ENCODE data around the gene GET3. TPM values are rescaled to one million over a fixed set of nuclear protein-coding genes. Genes with fewer than 3 reads are reported as not detected.

The GET3 gene
- total RNA-seq = 79.1 and 99.4 TPM in 2 replicates

DNA sequence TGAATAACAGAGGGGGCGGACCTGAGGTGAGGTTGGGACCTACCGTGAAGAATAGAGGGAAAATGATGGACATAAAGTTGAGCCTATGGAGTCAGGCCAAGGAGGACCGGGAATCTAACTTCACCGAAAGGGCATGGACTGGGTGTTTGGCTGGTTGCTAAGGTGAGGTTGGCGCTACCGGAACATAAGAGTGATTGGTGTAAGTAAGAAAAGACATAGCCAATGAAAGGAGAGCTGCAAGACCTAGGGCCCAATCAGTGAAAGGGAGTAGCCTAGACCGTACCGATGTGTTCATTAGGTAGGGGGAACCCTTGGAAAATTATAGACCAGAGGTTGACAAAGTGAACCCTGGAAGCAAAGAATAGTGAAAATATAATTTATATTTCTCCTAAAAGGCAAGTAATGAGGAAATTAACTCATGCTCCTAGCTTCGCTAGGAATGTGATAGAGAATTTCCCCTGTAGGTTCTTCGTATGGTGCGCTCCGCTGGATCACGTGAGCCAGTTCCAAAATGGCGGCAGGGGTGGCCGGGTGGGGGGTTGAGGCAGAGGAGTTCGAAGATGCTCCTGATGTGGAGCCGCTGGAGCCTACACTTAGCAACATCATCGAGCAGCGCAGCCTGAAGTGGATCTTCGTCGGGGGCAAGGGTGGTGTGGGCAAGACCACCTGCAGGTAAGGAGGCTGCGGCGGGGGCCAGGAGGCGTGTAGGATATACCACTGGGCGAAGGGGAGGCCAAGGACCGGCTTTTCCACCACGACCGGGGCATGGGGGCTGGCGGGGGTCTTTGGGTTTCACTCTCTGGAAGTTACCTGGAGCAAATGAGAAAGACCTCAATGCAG is at the start of gene GET3:
TSS of gene GET3 (plus strand) at position 503 of the 840 bp plus-strand sequence. CDS start at position 512, 9 bp downstream.

GRCh38 chr19:12696366-12697335 is 40.6 kb upstream of the GET3 start, which contains the start of gene FBXW9:
Gene FBXW9, minus strand, starts transcription at chr19:12696631. Its CDS starts 50 bp downstream, at chr19:12696581.

DNA sequence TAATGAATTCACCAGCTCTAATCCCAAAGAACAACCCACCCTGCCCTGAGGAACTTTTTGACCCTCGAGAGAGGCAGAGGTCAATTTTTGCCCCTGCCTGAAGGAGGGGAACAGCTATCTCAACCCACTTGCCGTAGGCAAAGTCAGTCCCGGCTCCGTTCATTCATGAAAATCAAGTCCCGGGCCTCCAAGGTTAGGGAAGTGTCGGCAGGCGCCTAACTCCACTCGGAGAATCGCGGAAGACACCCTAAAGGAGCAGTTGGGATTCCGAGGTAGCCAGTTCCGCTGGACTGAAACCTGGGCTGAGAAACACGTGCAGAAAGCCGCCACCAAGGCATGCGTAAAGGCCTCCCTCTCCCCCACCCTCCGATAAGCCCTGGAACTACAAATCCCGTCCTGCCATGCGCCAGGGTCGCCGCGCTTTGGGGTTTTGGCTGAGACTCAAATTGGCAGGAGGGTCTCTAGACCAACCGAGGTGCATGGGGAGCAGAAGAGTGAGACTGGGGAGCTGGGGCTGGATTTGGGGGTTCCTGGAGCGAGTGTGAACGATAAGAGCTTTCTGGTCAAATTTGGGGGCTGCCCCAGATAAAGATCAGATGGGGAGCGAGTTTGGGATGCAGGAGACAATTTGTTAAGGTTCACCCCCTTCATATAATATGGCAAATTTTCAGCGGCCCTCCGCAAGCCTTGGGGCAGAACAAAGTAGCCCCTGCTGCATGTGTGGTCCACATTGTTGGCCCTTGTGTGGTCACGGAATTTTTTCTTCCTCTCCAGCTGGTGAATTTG is 13.5 kb upstream of the GET3 start, which contains the start of gene TNPO2:
TSS of gene TNPO2 (minus strand) at position 292 of the 786 bp plus-strand sequence. CDS start 2,955 bp downstream, outside the sequence.

DNA sequence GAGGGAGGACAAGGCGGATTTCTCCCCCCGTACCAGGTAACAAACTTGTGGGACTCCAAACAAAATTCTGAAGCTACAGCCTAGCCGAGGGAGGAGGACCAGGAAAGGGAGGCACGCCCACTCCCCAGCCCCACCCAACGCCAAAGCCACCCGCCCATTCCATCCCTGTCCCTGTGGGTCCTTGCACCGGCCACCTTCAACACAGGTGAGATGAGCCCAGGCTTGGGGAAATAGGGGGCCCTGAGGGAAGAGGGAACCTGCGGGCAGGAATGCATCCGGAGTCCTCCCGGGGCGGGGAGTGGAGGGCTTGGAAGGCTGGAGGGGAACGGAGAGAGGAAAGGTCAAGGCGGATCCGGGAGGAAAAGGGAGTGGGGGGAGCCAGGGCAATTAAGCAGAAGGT is 14.3 kb downstream of the GET3 start, which contains the start of gene BEST2:
TSS of gene BEST2 (plus strand) at position 157 of the 400 bp plus-strand sequence. CDS start 802 bp downstream, outside the sequence.

DNA sequence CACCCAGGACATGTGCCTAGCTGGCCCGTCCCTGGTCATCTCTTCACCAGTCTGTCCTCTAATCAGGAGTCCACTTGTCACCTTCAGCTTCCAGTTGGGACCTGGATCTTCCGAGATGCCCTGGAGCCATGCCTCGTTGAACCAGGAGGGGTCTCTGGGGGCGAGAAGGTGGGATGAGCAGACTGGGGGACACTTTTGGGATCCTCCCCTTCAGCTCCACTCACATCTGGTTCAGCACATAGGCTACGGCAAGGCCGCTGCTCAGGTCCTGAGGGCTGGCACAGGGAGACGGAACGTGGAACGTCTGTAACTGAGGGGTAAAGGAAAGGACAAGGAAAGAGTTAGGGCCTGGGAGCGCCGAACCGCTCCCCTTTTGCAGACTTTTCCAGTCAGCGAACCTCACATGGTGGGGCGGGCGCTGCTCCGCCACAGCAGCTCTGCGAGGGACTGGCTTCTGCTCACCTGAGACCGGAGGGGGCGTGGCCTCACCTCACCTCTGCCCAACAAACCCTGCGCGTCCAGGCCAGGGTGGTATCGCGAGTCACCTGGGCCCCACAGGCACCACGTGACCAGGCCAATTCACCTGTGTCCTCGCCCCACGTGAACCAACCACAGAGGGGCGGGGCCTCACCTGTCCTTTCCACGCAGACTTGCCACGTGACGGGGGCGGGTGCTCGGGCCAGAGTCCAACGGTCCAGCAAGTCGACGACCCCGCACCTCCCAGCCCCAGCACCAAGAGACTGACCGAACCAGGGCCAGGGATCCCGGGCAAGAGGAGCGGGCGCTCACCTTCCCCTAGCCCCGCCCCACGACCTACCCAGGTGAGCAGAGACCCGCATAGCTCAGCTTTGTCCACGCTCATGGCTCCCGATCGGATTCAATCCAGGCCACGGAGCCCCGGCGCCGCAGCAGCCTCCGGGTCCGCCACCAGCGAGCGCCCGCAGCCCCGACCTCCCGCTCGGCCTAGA is 37.6 kb downstream of the GET3 start, which contains the start of gene HOOK2:
TSS of gene HOOK2 (minus strand) at position 965 of the 968 bp plus-strand sequence. CDS start at position 862, 103 bp downstream.

GRCh38 chr19:12791345-12792050 is 54.2 kb downstream of the GET3 start, which contains the start of gene JUNB:
Gene JUNB, plus strand, starts transcription at chr19:12791486. Its CDS starts 286 bp downstream, at chr19:12791772.

Other genes starting within 250 kb of the GET3 start
- gene ZNF564, start 186.0 kb upstream of the GET3 start, total RNA-seq = 2.6 and 3.9 TPM in 2 replicates
- gene ZNF490, start 126.7 kb upstream of the GET3 start, total RNA-seq = 2.6 and 5.2 TPM in 2 replicates
- gene ZNF791, start 126.6 kb upstream of the GET3 start, total RNA-seq = 5.2 and 5.3 TPM in 2 replicates
- 45.4 and 59.0 TPM in 2 replicates for gene MAN2B1, start 70.8 kb upstream of the GET3 start, total RNA-seq
- gene WDR83, start 70.7 kb upstream of the GET3 start, total RNA-seq = 5.1 and 11.3 TPM in 2 replicates
- 70.4 and 110 TPM in 2 replicates for gene DHPS, start 55.6 kb upstream of the GET3 start, total RNA-seq
- gene GNG14, start 49.5 kb upstream of the GET3 start, total RNA-seq = not detected in 2 replicates
- gene FBXW9, start 40.9 kb upstream of the GET3 start, total RNA-seq = 15.1 and 17.9 TPM in 2 replicates
- 20.5 and 26.8 TPM in 2 replicates for gene TNPO2, start 13.6 kb upstream of the GET3 start, total RNA-seq
- 272 and 389 TPM in 2 replicates for gene TRIR, start 2.8 kb upstream of the GET3 start, total RNA-seq
- gene BEST2, start 14.3 kb downstream of the GET3 start, total RNA-seq = 0.39 TPM in 1 of 2 replicates, not detected in the other
- 30.8 and 32.7 TPM in 2 replicates for gene HOOK2, start 38.1 kb downstream of the GET3 start, total RNA-seq
- gene JUNB, start 54.0 kb downstream of the GET3 start, total RNA-seq = 369 and 618 TPM in 2 replicates
- 260 and 355 TPM in 2 replicates for gene PRDX2, start 64.3 kb downstream of the GET3 start, total RNA-seq
- gene THSD8, start 64.6 kb downstream of the GET3 start, total RNA-seq = not detected in 2 replicates
- 26.7 and 51.0 TPM in 2 replicates for gene RNASEH2A, start 69.1 kb downstream of the GET3 start, total RNA-seq
- gene RTBDN, start 97.1 kb downstream of the GET3 start, total RNA-seq = not detected in 2 replicates
- gene MAST1, start 101.0 kb downstream of the GET3 start, total RNA-seq = 0.08 and 0.78 TPM in 2 replicates
- 35.8 and 48.5 TPM in 2 replicates for gene DNASE2, start 144.0 kb downstream of the GET3 start, total RNA-seq
- not detected in 2 replicates for gene KLF1, start 149.7 kb downstream of the GET3 start, total RNA-seq
- 30.6 and 39.4 TPM in 2 replicates for gene GCDH, start 153.7 kb downstream of the GET3 start, total RNA-seq
- 0.08 and 0.23 TPM in 2 replicates for gene SYCE2, start 181.8 kb downstream of the GET3 start, total RNA-seq
- 66.7 and 87.1 TPM in 2 replicates for gene FARSA, start 196.2 kb downstream of the GET3 start, total RNA-seq
- gene CALR, start 201.1 kb downstream of the GET3 start, total RNA-seq = 1,822 and 2,213 TPM in 2 replicates
- gene RAD23A, start 208.4 kb downstream of the GET3 start, total RNA-seq = 117 and 122 TPM in 2 replicates
- gene GADD45GIP1, start 219.7 kb downstream of the GET3 start, total RNA-seq = 65.8 and 102 TPM in 2 replicates
- gene DAND5, start 232.1 kb downstream of the GET3 start, total RNA-seq = not detected in 2 replicates

All from hair follicular keratinocyte (primary cell).